Measurements from ENCODE around the gene TUBA4B.
A peak's percentile ranks its signal among the peaks of the same experiment; 100 is the strongest.
"Not testable (repeated sequence)": the region's sequence is repeated elsewhere in the genome, so short reads cannot be mapped to it uniquely, and the experiment has no call there.

The TUBA4B gene

GRCh38 chr2:219290381-219291171 lies 37.5 kb downstream of the TUBA4B start:
- no peak for DNase-seq (ENCODE audit: low read depth in 2 of 2)

GRCh38 chr2:219291394-219291793 lies 38.4 kb downstream of the TUBA4B start:
- no peak for DNase-seq (ENCODE audit: low read depth in 2 of 2)

GRCh38 chr2:219291910-219292490 lies 39.0 kb downstream of the TUBA4B start:
- DNase-seq (ENCODE audit: low read depth in 2 of 2) = no peak

- DNase-seq (ENCODE audit: low read depth in 2 of 2) = no peak
Observed at GRCh38 chr2:219292616-219293015, 39.6 kb downstream of the TUBA4B start.

- no peak for DNase-seq (ENCODE audit: low read depth in 2 of 2)
Observed at GRCh38 chr2:219293736-219294231, 40.7 kb downstream of the TUBA4B start.

GRCh38 chr2:219294356-219295351 lies 41.6 kb downstream of the TUBA4B start:
- DNase-seq (ENCODE audit: low read depth in 2 of 2) = peak; percentile 72 to 80

GRCh38 chr2:219296142-219296541 lies 43.1 kb downstream of the TUBA4B start:
- DNase-seq (ENCODE audit: low read depth in 2 of 2) = no peak

GRCh38 chr2:219296631-219297391 lies 43.8 kb downstream of the TUBA4B start:
- DNase-seq (ENCODE audit: low read depth in 2 of 2) = no peak

GRCh38 chr2:219297766-219298456 lies 44.9 kb downstream of the TUBA4B start:
- DNase-seq (ENCODE audit: low read depth in 2 of 2) = no peak

GRCh38 chr2:219298759-219299371 lies 45.8 kb downstream of the TUBA4B start:
- peak; percentile 77 to 93 for DNase-seq (ENCODE audit: low read depth in 2 of 2)

- no peak for DNase-seq (ENCODE audit: low read depth in 2 of 2)
Observed at GRCh38 chr2:219299372-219299760, 46.3 kb downstream of the TUBA4B start.

- DNase-seq (ENCODE audit: low read depth in 2 of 2) = no peak
Observed at GRCh38 chr2:219300022-219300421, 47.0 kb downstream of the TUBA4B start.

GRCh38 chr2:219302412-219302968 lies 49.4 kb downstream of the TUBA4B start:
- no peak for DNase-seq (ENCODE audit: low read depth in 2 of 2)

- no peak for DNase-seq (ENCODE audit: low read depth in 2 of 2)
Observed at GRCh38 chr2:219304223-219304622, 51.2 kb downstream of the TUBA4B start.

GRCh38 chr2:219306047-219306446 lies 53.0 kb downstream of the TUBA4B start:
- no peak for DNase-seq (ENCODE audit: low read depth in 2 of 2)

GRCh38 chr2:219308142-219309101 lies 55.4 kb downstream of the TUBA4B start:
- DNase-seq (ENCODE audit: low read depth in 2 of 2) = peak in 1 of 2 donors; percentile 55

- DNase-seq (ENCODE audit: low read depth in 2 of 2) = no peak
Observed at GRCh38 chr2:219309278-219309677, 56.2 kb downstream of the TUBA4B start, which contains the start of gene PTPRN. TSS of gene PTPRN (minus strand) at chr2:219309401. CDS start at chr2:219309332, 69 bp downstream.

- DNase-seq (ENCODE audit: low read depth in 2 of 2) = not testable (repeated sequence)
Observed at GRCh38 chr2:219312683-219313263, 59.7 kb downstream of the TUBA4B start.

All from stimulated activated CD4-positive, alpha-beta T cell treated with anti-CD3 and anti-CD28 coated beads, Interleukin-1b, Interleukin-23, amount 100 ng/mL, for 1 hour (primary cell).